Small intestine (tissue), 7 donors: ENCODE results near the gene LMTK3. TPM values are rescaled to one million over a fixed set of nuclear protein-coding genes. Genes with fewer than 3 reads are reported as not detected.
A peak's percentile ranks its signal among the peaks of the same experiment; 100 is the strongest.

Experiments
- DNase-seq, 2 donors: peaks; one replicate each; pipeline versions ENCODE4 v3.0.0 to v3.0.0-alpha.2; 2013
- FAIRE-seq: peaks from 2 replicates; lab custom pipeline; 2012; peaks lifted over from hg19 to GRCh38; lab: Jason Lieb, UNC
- H3K27ac ChIP-seq, 3 donors: one replicate each; pipeline ENCODE4 v1.5.1; 2013; ENCODE audit warnings: low read length in 2 of 3, mild to moderate bottlenecking in 2 of 3, control low read depth in 1 of 3, inconsistent platforms in 1 of 3, low read depth in 1 of 3, moderate library complexity in 1 of 3
- H3K27me3 ChIP-seq, 3 donors: one replicate each; pipeline ENCODE4 v1.6.1; 2013; ENCODE audit warnings: low read length in 3 of 3, inconsistent platforms in 1 of 3; ENCODE audit not compliant: control insufficient read depth in 3 of 3, insufficient read depth in 3 of 3
- H3K36me3 ChIP-seq, 3 donors: one replicate each; pipeline ENCODE4 v1.6.1; 2013; ENCODE audit warnings: low read length in 3 of 3, inconsistent platforms in 1 of 3, low read depth in 1 of 3, mild to moderate bottlenecking in 1 of 3, moderate library complexity in 1 of 3; ENCODE audit not compliant: control insufficient read depth in 3 of 3, insufficient read depth in 2 of 3
- H3K4me1 ChIP-seq, 3 donors: one replicate each; pipeline ENCODE4 v1.6.1; 2013; ENCODE audit warnings: low read length in 2 of 3, inconsistent platforms in 1 of 3, low read depth in 1 of 3, mild to moderate bottlenecking in 1 of 3, moderate library complexity in 1 of 3; ENCODE audit not compliant: control insufficient read depth in 3 of 3, insufficient read depth in 2 of 3
- H3K4me3 ChIP-seq, 3 donors: one replicate each; pipeline ENCODE4 v1.5.1; 2013; ENCODE audit warnings: low read length in 3 of 3, control low read depth in 1 of 3, inconsistent platforms in 1 of 3, low read depth in 1 of 3, mild to moderate bottlenecking in 1 of 3, moderate library complexity in 1 of 3
- H3K9me3 ChIP-seq, 2 donors: one replicate each; pipeline ENCODE4 v1.6.1; 2013; ENCODE audit warnings: low read depth in 1 of 2, low read length in 1 of 2; ENCODE audit not compliant: control insufficient read depth in 2 of 2, insufficient read depth in 1 of 2
- WGBS, 3 donors: extraction: QIAGEN DNeasy Blood & Tissue Kit; methylation state at CpG; one replicate each; pipeline ENCODE4 v1.1.7; 2013; 5-methylcytosine and 5-hydroxymethylcytosine counted together
- polyA plus RNA-seq, 4 donors: library from polyadenylated mRNA; stranded (reverse) in 3 of 4; unstranded in 1 of 4; fragments of 200-250 nt in 3 of 4; fragments of 120-200 nt in 1 of 4; gene quantifications; one replicate each; pipeline versions ENCODE4 v1.2.1 to v1.2.3, GENCODE V29; 2013
- donor health status: healthy with polysubstance abuse.
- donor health status: control.
- donor health status: control.
- donor health status: Bipolar disorder and iron deficiency.
- donor health status: healthy.

Gene LMTK3
- polyA plus RNA-seq, 4 donors = 3.6 to 7.6 (median 7.1) TPM

- peaks cover 0 to 37% (median 11%) of the 10 kb centered on the region in 3 donors for H3K27me3 ChIP-seq
- DNase-seq = no peak
- no peak overlapping the region for H3K27ac ChIP-seq
- peaks cover 0 to 2% (median 0%) of the 10 kb centered on the region in 3 donors for H3K36me3 ChIP-seq
- WGBS, 3 donors = 79 to 92% (median 88%) methylated on average over 7 of the region's 7 CpGs
- peaks cover 0 to 5% (median 0%) of the 10 kb centered on the region in 3 donors for H3K4me1 ChIP-seq
- no peak for FAIRE-seq
- H3K9me3 ChIP-seq = peaks cover 0 to 5% of the 10 kb centered on the region in 2 donors
- H3K4me3 ChIP-seq = no peak overlapping the region
Observed at GRCh38 chr19:48507911-48508439, 3.7 kb downstream of the LMTK3 start.

- H3K4me3 ChIP-seq = no peak overlapping the region
- FAIRE-seq = no peak
- peaks cover 0 to 2% (median 0%) of the 10 kb centered on the region in 3 donors for H3K36me3 ChIP-seq
- peaks cover 0 to 12% (median 2%) of the 10 kb centered on the region in 3 donors for H3K4me1 ChIP-seq
- no peak overlapping the region for H3K27ac ChIP-seq
- peaks cover 0 to 5% of the 10 kb centered on the region in 2 donors for H3K9me3 ChIP-seq
- WGBS, 3 donors = 87 to 96% (median 94%) methylated on average over 5 of the region's 5 CpGs
- H3K27me3 ChIP-seq = peaks cover 0 to 21% (median 0%) of the 10 kb centered on the region in 3 donors
- peak in 1 of 2 donors; percentile 72 for DNase-seq
Observed at GRCh38 chr19:48506138-48506733, 5.4 kb downstream of the LMTK3 start.

GRCh38 chr19:48502350-48503018 lies 9.2 kb downstream of the LMTK3 start:
- DNase-seq = no peak
- H3K4me1 ChIP-seq = peaks cover 0 to 18% (median 5%) of the 10 kb centered on the region in 3 donors
- FAIRE-seq = no peak
- peaks cover 0 to 23% (median 0%) of the 10 kb centered on the region in 3 donors for H3K27me3 ChIP-seq
- peak overlapping the region in 1 of 3 donors; percentile 34 for H3K4me3 ChIP-seq
- WGBS, 3 donors = 24 to 29% (median 25%) methylated on average over 27 of the region's 27 CpGs
- no peaks in the 10 kb centered on the region for H3K9me3 ChIP-seq
- H3K36me3 ChIP-seq = peaks cover 0 to 2% (median 0%) of the 10 kb centered on the region in 3 donors
- peak overlapping the region in 1 of 3 donors; percentile 48 for H3K27ac ChIP-seq

- H3K27me3 ChIP-seq = peaks cover 0 to 23% (median 0%) of the 10 kb centered on the region in 3 donors
- peak overlapping the region; percentile 53 to 68 (median 64) for H3K27ac ChIP-seq
Observed at GRCh38 chr19:48501494-48502349, 9.9 kb downstream of the LMTK3 start.

GRCh38 chr19:48500830-48501493 lies 10.7 kb downstream of the LMTK3 start:
- FAIRE-seq (no peak), DNase-seq (no peak)
- Histone ChIP-seq H3K9me3 (no peaks in the 10 kb centered on the region), H3K36me3 (no peaks in the 10 kb centered on the region), H3K27me3 (peaks cover 0 to 23% (median 0%) of the 10 kb centered on the region in 3 donors), H3K4me3 (peak overlapping the region in 2 of 3 donors; percentile 37 to 59), H3K4me1 (peaks cover 0 to 25% (median 5%) of the 10 kb centered on the region in 3 donors), H3K27ac (peak overlapping the region; percentile 53 to 68 (median 64))
- WGBS, 3 donors = 37 to 44% (median 43%) methylated on average over 25 to 32 of the region's 32 CpGs

More at GRCh38 chr19:48501494-48502349, 9.9 kb downstream of the LMTK3 start:
- Histone ChIP-seq H3K36me3 (peaks cover 0 to 2% (median 0%) of the 10 kb centered on the region in 3 donors), H3K4me3 (peak overlapping the region in 2 of 3 donors; percentile 37 to 59), H3K4me1 (peaks cover 0 to 25% (median 5%) of the 10 kb centered on the region in 3 donors), H3K9me3 (no peaks in the 10 kb centered on the region)
- FAIRE-seq (no peak), DNase-seq (peak; percentile 98)
- 2 to 4% (median 3%) methylated on average over 10 to 20 of the region's 20 CpGs for WGBS, 3 donors

GRCh38 chr19:48499316-48500090 lies 12.1 kb downstream of the LMTK3 start:
- peaks cover 0 to 31% (median 5%) of the 10 kb centered on the region in 3 donors for H3K4me1 ChIP-seq
- peaks cover 0 to 23% (median 0%) of the 10 kb centered on the region in 3 donors for H3K27me3 ChIP-seq
- H3K4me3 ChIP-seq = no peak overlapping the region
- 54 to 72% (median 56%) methylated on average over 29 to 44 of the region's 44 CpGs for WGBS, 3 donors
- H3K9me3 ChIP-seq = no peaks in the 10 kb centered on the region
- no peak overlapping the region for H3K27ac ChIP-seq
- DNase-seq (peak in 1 of 2 donors; percentile 4), FAIRE-seq (no peak)
- H3K36me3 ChIP-seq = no peaks in the 10 kb centered on the region

- Histone ChIP-seq H3K27ac (no peak overlapping the region), H3K4me3 (peak overlapping the region in 1 of 3 donors; percentile 17), H3K27me3 (peaks cover 0 to 23% (median 0%) of the 10 kb centered on the region in 3 donors), H3K36me3 (no peaks in the 10 kb centered on the region), H3K4me1 (peaks cover 0 to 31% (median 5%) of the 10 kb centered on the region in 3 donors), H3K9me3 (no peaks in the 10 kb centered on the region)
- FAIRE-seq (no peak), DNase-seq (no peak)
- 43 to 69% (median 56%) methylated on average over 23 to 59 of the region's 59 CpGs for WGBS, 3 donors
Observed at GRCh38 chr19:48498595-48499311, 12.9 kb downstream of the LMTK3 start.
